Mucosa of descending colon (tissue), 3 donors: Measurements from ENCODE around the gene KLF15. TPM values are rescaled to one million over a fixed set of nuclear protein-coding genes. Genes with fewer than 3 reads are reported as not detected.

Source experiments
- ATAC-seq: fragments of 200-7000 bp; cut with Tn5 transposase; one replicate; pipeline ENCODE4 v1.9.1; 2020; ENCODE audit warnings: mild to moderate bottlenecking, moderate library complexity
- DNase-seq, 3 donors: peaks; one replicate each; pipeline ENCODE4 v3.0.0-alpha.2; 2020
- H3K36me3 ChIP-seq: fragments of 200-600 bp; one replicate; pipeline ENCODE4 v1.8.0; 2021; ENCODE audit warnings: low read depth, mild to moderate bottlenecking
- H3K4me1 ChIP-seq: fragments of 200-600 bp; one replicate; pipeline ENCODE4 v1.8.0; 2021; ENCODE audit warnings: low read depth, mild to moderate bottlenecking
- H3K4me3 ChIP-seq: fragments of 200-600 bp; one replicate; pipeline ENCODE4 v1.8.0; 2021; ENCODE audit warnings: mild to moderate bottlenecking
- H3K9me3 ChIP-seq: fragments of 200-600 bp; one replicate; pipeline ENCODE4 v1.8.0; 2021; ENCODE audit warnings: mild to moderate bottlenecking
- intact Hi-C, 2 donors: fragments of 100-400 bp; cut with DNase I in 1 of 2; cut with micrococcal nuclease in 1 of 2; formaldehyde crosslinking; loops; one replicate each; pipeline versions ENCODE4 v1.11.0 to v1.11.1; 2022; cut with DNase I, micrococcal nuclease
- total RNA-seq, 3 donors: library from RNA; stranded (reverse); fragmentation: NEBNext Ultra II Directional in 2 of 3; extraction: Animal tissue kit (Norgen Biotek cat#: 25700) in 2 of 3; gene quantifications; one replicate each; pipeline versions ENCODE4 v1.2.1 to v1.2.4, GENCODE V29; 2021 to 2023
- TF ChIP-seq, protein P1 (sequence below): fragments of 200-600 bp; IDR thresholded peaks from one replicate; pipeline ENCODE4 v1.8.0; 2022; ENCODE audit warnings: antibody characterized with exemption, mild to moderate bottlenecking
- donor health status: DM: no; HTN: no; CAD: no; lungs with moderate emphysema.
- donor health status: DM: no; HTN: no; CAD: no.
- donor health status: DM: no; HTN: yes; CAD: no.

Gene KLF15
- total RNA-seq, 3 donors from 2014 or later = 1.3 to 21.9 (median 2.0) TPM

DNA sequence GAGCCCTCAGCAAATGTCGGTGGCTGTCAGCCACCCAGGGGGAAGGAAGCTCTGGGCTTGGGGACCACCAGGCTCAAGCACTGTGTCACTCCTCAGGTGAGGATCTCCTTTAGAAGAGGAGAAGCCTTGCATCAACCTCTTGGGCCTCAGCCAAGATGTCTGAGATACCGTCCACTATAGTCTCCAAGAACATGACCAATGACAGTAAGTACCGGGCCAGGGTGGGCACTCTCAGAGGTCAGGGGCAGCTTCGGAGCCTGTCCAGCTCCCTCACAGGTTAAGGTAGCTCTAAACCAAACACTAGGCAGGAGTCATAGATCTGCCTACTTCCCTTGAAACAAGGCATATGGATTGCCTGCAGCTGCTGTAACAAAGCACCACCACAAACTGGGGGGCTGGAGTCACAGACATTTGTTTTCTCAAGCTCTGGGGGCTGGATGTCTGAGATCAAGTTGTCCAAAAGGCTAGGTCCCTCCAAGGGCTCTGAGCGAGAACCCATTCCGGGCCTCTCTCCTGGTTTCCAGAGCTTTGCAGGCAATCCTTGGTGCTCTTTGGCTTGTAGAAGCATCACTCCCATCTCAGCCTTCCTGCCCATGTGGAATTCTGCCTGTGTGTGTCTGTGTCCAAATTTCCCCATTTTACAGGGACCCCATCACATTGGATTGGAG is 38.8 kb upstream of the KLF15 start:
- TF ChIP-seq, protein P1, sequence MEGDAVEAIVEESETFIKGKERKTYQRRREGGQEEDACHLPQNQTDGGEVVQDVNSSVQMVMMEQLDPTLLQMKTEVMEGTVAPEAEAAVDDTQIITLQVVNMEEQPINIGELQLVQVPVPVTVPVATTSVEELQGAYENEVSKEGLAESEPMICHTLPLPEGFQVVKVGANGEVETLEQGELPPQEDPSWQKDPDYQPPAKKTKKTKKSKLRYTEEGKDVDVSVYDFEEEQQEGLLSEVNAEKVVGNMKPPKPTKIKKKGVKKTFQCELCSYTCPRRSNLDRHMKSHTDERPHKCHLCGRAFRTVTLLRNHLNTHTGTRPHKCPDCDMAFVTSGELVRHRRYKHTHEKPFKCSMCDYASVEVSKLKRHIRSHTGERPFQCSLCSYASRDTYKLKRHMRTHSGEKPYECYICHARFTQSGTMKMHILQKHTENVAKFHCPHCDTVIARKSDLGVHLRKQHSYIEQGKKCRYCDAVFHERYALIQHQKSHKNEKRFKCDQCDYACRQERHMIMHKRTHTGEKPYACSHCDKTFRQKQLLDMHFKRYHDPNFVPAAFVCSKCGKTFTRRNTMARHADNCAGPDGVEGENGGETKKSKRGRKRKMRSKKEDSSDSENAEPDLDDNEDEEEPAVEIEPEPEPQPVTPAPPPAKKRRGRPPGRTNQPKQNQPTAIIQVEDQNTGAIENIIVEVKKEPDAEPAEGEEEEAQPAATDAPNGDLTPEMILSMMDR = no peak
- H3K4me1 ChIP-seq = no peaks in the 10 kb centered on the region
- no peak for ATAC-seq
- H3K4me3 ChIP-seq = no peak overlapping the region
- intact Hi-C loops = loop anchor here in 1 of 2 donors (10.0 kb wide), 2 partner anchors 141 to 261 kb away; no protein-coding TSS in a partner anchor
- H3K9me3 ChIP-seq = no peaks in the 10 kb centered on the region
- no peak for DNase-seq
- no peaks in the 10 kb centered on the region for H3K36me3 ChIP-seq

DNA sequence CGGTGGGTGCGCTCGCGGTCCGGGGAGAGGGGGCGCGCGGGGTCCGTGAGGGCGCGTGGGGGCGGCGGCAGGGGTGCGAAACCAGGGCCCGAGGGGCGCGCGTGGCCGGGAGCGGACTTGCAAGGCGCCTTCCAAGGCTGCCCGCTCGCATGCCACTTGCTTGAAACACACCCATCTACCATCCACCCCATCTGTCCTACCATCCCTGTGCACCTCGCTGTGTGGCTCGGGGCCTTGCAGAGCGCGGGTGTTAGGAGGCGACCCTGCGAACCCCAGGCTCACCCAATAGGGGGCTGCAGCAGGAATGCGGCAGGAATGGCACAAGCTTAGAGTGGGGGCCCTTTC is 37.7 kb upstream of the KLF15 start:
- TF ChIP-seq, protein P1 = no peak
- no peaks in the 10 kb centered on the region for H3K9me3 ChIP-seq
- no peak for DNase-seq
- intact Hi-C loops = loop anchor here (5.0 to 10.0 kb wide), 3 partner anchors 138 to 260 kb away; no protein-coding TSS in a partner anchor
- ATAC-seq = no peak
- H3K36me3 ChIP-seq = no peaks in the 10 kb centered on the region
- H3K4me3 ChIP-seq = no peak overlapping the region
- no peaks in the 10 kb centered on the region for H3K4me1 ChIP-seq

DNA sequence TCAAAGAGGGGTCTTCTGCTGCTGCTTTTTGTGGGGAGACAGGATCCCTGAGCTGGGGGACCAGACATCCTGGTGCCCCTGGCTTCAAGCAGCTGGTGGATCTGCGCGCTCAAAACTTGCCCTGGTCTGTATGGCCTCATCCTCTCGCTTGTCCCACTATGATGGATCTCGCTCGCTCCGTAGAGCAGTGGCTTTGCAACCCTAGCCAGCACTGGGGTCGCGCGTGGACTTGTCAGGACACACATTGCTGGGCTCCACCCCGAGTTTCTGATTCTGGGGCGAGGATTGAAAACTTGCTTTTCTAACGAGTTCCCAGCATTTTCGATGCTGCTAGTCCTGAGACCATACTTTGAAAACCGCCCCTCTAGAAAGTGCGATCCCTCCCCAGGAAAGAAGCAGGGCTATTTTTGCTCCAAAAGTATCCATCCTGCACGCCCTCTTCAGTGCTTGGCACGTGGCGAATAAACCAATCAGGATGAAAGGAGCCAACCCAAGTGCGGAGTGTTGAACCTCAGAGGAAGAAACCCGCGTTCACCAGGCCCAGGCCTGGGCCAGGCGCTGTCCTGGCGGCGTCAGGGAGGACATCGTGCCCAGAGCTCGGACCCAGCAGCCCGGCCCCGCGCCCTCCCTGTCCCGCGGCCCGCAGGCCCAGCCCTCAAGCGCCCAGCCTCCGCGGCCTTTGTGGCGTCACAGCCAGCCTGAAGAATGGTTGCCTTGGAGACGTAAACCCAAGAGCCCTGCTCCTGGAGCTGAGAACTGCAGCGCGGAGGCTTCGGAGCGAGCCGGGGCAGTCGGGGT is 37.2 kb upstream of the KLF15 start, which contains the start of gene CFAP100:
CFAP100 (plus strand) TSS at position 731 of the 798 bp plus-strand sequence. CDS start 1,092 bp downstream, outside the sequence.
- TF ChIP-seq, protein P1 = no peak
- H3K4me3 ChIP-seq = no peak within 1 kb of the TSS
- DNase-seq = peak in 1 of 3 donors; percentile 17
- intact Hi-C loops = loop anchor here (5.0 to 10.0 kb wide), 3 partner anchors 137 to 260 kb away; no protein-coding TSS in a partner anchor
- peak; percentile 27 for ATAC-seq
- no peaks in the 10 kb centered on the region for H3K36me3 ChIP-seq
- H3K9me3 ChIP-seq = no peaks in the 10 kb centered on the region
- no peaks in the 10 kb centered on the region for H3K4me1 ChIP-seq

DNA sequence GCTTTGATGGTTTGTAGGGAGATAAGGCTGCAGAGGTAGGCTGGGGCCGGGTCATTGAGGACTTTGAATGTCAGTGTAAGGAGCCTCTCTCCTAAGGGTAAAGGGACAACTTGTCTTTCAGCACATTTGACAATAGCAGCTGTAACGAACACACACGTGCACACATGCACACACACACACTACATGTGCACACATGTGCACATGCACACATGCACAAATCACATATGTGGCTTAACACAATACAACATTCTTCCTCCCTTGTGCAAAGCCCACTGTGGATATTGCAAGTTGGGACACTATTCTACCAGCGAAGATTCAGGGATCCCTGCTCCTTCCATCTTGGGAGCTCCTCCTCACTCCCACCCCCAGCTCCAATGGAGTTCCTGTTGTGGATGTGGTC is 36.4 kb upstream of the KLF15 start:
- TF ChIP-seq, protein P1 = no peak
- Histone ChIP-seq H3K9me3 (no peaks in the 10 kb centered on the region), H3K4me3 (no peak overlapping the region), H3K4me1 (peaks cover 2% of the 10 kb centered on the region), H3K36me3 (no peaks in the 10 kb centered on the region)
- intact Hi-C loops = loop anchor here (5.0 to 10.0 kb wide), 3 partner anchors 136 to 259 kb away; no protein-coding TSS in a partner anchor
- DNase-seq = no peak
- no peak for ATAC-seq

DNA sequence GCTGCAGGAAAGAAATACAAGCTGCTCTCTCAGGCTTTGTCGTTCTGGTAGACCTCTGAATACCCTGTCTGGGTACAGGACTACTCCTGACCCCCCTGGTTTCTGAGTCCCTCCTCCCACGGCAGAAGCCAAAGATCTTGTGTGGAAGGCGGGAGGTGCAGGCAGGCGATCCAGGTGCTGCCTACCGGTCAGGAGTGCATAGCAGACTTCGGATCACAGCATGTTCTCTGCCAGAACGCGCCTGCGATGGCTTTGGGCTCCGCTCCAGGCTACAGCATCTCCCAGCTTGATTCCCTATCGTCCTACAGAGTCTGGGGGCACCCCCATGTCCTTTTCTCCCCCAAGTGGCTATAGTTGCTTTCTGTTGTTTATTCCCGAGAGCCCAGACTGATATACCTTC is 35.0 kb upstream of the KLF15 start:
- TF ChIP-seq, protein P1 = no peak
- DNase-seq = no peak
- no peaks in the 10 kb centered on the region for H3K36me3 ChIP-seq

More for the DNA sequence above, 35.0 kb upstream of the KLF15 start:
- Histone ChIP-seq H3K4me1 (peaks cover 2% of the 10 kb centered on the region), H3K9me3 (no peaks in the 10 kb centered on the region), H3K4me3 (no peak overlapping the region)
- no peak for ATAC-seq
- intact Hi-C loops = loop anchor here (5.0 to 10.0 kb wide), 3 partner anchors 135 to 257 kb away; no protein-coding TSS in a partner anchor
